ENCODE data around the gene EME2.

DNA sequence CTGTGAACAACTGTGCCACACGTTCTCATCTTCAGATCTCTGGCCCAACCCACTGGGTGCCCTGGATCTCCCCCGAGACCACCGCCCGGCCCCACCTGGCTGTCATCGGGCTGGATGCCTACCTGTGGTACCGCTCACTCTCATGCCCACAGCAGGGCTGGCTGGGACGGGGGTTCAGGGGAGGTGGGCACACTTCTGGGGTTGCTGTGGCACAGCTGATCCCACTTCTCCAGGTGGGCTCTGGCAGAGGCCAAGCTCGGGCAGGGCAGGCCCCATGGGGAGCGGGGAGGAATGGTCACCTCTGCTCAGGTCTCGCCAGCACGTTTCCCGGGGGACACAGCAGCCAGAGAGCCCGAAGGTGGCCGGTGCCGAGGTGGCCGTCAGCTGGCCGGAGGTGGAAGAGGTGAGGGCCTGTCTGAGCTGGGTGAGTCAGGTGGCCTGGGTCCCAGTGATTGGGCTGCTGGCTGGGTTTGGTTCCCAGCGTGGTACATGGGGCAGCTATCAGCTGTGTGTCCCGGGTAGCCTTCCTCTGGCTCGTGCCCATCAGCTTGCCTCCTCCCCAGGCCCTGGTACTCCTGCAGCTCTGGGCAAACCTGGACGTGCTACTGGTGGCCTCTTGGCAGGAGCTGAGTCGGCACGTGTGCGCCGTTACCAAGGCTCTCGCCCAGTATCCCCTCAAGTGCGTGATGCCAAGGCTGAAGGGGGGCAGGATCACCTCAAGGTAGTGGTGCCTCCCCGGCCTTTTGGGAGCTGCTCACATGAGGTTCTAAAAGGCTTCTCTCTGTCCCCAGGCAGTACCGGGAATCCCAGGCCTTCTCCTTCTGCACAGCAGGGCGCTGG is 2.6 kb downstream of the EME2 start:
- TF ChIP-seq POLR2A (IDR thresholded peaks at IDR 0.05; ENCODE audit: low read depth, low read length): no peak
- TF ChIP-seq TAF1 (IDR thresholded peaks at IDR 0.05; ENCODE audit: borderline replicate concordance, low read depth, low read length): no peak
